ENCODE results near the gene RPS6KA5.
"Not testable (repeated sequence)": the region's sequence is repeated elsewhere in the genome, so short reads cannot be mapped to it uniquely, and the experiment has no call there.

Gene RPS6KA5

DNA sequence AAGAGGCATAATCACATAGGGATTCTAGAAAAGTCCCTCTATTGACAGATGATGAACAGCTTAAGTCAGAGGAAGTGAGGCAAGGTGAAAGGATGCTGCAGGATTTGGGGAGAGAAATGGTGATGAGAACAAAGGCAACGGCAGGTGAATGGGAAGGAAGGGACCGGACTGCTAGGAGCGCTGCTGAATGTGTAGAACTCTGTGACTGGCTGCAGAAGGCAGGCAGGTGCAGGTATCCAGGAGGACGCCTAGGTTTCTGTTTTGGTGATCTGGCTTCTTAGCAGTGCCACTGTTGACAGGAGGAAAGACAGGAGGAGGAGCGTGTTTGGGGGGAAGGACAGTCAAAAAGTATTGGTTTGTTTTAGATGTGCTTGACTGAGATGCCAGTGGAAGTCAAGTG, 185.8 kb downstream of the RPS6KA5 start:
- DNase-seq: no peak

DNA sequence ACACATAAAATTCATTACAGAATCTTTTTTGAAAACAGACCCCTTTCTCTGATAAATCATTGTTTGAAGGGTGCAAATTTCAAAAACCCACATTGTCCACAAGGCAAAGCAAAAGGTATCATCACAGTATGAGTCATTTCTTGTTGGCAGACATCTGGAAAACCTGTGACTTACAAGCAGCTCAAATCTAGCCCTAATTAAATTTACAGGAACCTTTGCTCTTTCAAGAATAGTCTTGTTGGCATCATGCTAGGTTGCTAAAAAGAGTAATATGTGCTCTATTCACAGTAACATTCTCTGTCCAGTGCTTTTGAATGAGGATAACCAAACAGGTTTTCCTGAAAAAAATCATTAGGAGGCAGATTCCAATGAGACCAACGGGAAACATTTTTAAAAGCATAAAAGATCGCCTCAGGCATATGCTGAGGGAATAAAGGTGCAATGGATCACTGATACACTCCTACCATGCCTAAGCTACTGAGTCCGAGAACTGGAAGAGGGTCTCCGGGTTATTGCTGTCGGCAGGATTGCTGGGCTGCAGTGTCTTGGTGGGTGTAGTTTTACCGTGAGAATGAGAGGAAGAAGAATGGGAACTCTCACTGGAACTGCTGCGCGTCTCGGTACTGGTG, 188.7 kb downstream of the RPS6KA5 start:
- DNase-seq: no peak

DNA sequence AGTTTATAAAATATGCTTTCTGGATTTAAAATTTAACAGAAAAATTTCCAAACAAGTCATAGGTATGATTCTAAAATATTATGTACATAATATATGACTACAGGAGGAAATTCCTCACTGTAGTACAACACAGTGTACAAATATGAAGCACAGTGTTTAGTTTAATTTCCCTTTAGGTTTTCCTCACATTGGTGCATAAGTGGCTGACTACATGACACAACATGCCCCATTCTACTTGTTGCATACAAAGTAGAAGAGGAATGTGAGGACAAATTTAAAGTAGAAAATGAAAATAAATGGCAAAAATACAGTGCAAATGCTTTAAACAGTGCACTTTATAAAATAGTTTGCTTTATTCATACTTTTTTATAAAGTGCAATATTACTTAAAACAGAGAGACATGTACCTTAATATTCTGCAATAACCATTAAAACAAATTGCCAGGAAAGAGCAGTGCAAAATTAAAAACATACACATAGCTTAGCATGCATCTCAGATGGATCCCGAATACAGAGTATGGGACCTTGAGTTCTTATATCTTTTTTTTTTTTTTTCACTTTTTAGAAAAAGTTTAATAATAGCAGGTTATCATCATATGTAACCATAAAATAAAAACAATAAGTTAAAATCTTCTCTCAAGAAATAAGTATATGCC, 189.4 kb downstream of the RPS6KA5 start:
- no peak for DNase-seq

GRCh38 chr14:90867501-90867900, 192.9 kb downstream of the RPS6KA5 start:
- DNase-seq: no peak

DNA sequence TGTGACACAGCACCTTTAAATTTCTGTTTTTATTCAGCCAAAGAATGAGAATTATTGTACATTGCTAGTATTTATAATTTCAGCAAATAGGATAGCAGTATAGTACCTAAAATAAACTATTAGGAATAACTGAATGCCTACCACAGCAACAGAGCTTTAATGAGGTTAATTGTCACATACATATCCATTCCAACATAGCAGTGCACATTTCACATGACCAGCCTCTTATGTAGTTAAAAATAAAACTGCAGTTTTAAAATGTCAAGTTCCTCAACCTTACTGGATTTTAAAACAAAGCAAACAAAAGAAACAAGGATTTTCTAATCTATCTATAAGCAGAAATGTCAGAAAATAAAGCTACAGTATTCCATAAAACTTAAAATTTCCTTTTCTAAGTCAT, 193.6 kb downstream of the RPS6KA5 start:
- DNase-seq: no peak

DNA sequence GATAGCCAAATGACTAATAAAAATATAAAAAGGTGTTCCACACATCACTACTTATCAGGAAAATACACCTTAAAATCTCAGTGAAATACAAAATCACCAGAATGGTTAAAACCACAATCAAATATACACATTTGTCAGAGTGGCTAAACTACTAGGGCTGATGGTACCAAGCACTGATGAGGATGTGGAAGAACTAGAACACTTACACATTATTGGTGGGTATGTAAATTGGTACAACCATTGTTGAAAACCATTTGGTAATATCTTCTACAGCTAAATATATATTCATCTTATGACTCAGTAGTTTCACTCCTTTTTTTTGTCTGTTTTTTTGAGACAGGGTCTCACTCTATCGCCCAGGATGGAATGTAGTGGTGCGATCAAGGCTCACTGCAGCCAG, 195.7 kb downstream of the RPS6KA5 start:
- no peak for DNase-seq

GRCh38 chr14:90858511-90858910, 201.9 kb downstream of the RPS6KA5 start:
- no peak for DNase-seq

DNA sequence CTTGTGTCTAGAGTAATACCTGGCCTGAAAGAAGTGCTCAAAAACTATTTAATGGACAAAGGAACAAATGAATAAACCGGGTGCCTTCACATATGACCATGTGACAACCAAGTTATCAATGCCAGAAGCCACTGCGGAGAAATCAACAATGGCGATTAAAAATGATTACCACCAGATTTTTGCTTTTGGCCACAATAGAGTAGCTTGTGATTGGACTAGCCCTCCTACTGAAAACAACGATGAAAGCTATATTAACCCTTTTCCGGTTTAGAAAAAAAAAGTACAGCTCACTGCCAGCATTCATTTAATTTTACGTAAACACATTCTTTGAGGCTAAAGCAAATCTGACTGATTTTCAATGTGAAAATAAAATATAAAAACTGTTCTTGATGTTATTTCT, 202.6 kb downstream of the RPS6KA5 start:
- DNase-seq: no peak

DNA sequence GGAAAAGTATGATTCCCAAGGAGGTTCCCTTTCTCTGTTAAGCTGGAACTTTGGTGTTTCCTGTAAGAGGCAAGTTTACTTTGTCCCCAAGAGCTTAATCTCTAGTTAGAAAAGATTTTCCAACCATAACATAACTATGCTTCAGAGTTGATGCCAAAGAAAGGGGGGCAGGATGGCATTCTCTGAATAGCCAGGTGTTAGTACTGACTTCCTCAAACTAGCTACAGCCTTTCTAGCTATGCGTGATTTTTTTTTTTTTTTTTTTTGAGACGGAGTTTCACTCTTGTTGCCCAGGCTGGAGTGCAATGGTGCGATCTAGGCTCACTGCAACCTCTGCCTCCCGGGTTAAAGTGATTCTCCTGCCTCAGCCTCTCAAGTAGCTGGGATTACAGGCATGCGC, 204.3 kb downstream of the RPS6KA5 start:
- not testable (repeated sequence) for DNase-seq

GRCh38 chr14:90853116-90853515, 207.3 kb downstream of the RPS6KA5 start:
- no peak for DNase-seq

GRCh38 chr14:90851327-90852036, 209.0 kb downstream of the RPS6KA5 start:
- DNase-seq: peak in 6 of 56 donors; percentile 4 to 40 (median 20)

DNA sequence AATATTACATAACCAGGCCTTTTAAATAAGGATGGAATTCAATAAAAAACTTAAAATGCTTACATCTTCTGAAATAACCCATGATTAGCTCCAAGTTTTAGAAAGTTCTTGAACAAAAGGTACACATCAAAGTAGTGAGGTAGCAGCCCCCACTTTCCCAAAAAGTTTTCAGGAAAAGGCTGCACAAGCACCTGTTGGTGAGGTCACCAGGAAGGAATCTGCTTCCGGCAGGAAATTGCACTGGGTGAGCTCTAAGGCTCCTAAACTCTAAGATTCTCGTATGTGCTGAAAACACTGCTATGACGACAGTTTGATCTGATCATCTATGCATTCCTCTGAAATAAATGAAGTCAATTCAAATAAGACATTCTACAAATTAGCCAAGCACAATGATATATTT, 210.0 kb downstream of the RPS6KA5 start:
- DNase-seq: no peak

- no peak for DNase-seq
These were observed 210.5 kb downstream of the RPS6KA5 start for GRCh38 chr14:90849787-90850444.

- no peak for DNase-seq
These were observed 211.3 kb downstream of the RPS6KA5 start for GRCh38 chr14:90848944-90849731.

- DNase-seq: no peak
These were observed 213.9 kb downstream of the RPS6KA5 start for GRCh38 chr14:90846511-90846910.

GRCh38 chr14:90844321-90844720, 216.1 kb downstream of the RPS6KA5 start:
- no peak for DNase-seq

GRCh38 chr14:90842726-90843125, 217.7 kb downstream of the RPS6KA5 start:
- peak in 10 of 56 donors; percentile 7 to 62 (median 32) for DNase-seq

- not testable (repeated sequence) for DNase-seq
These were observed 219.8 kb downstream of the RPS6KA5 start for GRCh38 chr14:90840667-90841066.

- no peak for DNase-seq
These were observed 220.6 kb downstream of the RPS6KA5 start for GRCh38 chr14:90839889-90840266.

GRCh38 chr14:90839024-90839888, 221.2 kb downstream of the RPS6KA5 start:
- no peak for DNase-seq
